ENCODE measurements around the gene RFK. TPM values are rescaled to one million over a fixed set of nuclear protein-coding genes. Genes with fewer than 3 reads are reported as not detected.

The RFK gene
- total RNA-seq, 4 donors from 2014 or later = 27.5 to 92.0 (median 57.5) TPM

GRCh38 chr9:76359766-76360165 is 34.5 kb downstream of the RFK start:
- 88 to 89% methylated on average over 2 of the region's 2 CpGs for WGBS, 2 donors (ENCODE audit: low coverage in 1 of 2)
- TF ChIP-seq EP300 (IDR thresholded peaks at IDR 0.05; ENCODE audit: low read depth) (no peak), POLR2A (IDR thresholded peaks at IDR 0.05) (no peak), POLR2AphosphoS5 (IDR thresholded peaks at IDR 0.05) (no peak)
- TF ChIP-seq, protein P1, sequence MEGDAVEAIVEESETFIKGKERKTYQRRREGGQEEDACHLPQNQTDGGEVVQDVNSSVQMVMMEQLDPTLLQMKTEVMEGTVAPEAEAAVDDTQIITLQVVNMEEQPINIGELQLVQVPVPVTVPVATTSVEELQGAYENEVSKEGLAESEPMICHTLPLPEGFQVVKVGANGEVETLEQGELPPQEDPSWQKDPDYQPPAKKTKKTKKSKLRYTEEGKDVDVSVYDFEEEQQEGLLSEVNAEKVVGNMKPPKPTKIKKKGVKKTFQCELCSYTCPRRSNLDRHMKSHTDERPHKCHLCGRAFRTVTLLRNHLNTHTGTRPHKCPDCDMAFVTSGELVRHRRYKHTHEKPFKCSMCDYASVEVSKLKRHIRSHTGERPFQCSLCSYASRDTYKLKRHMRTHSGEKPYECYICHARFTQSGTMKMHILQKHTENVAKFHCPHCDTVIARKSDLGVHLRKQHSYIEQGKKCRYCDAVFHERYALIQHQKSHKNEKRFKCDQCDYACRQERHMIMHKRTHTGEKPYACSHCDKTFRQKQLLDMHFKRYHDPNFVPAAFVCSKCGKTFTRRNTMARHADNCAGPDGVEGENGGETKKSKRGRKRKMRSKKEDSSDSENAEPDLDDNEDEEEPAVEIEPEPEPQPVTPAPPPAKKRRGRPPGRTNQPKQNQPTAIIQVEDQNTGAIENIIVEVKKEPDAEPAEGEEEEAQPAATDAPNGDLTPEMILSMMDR (IDR thresholded peaks at IDR 0.05) = no peak
- no peaks in the 10 kb centered on the region for H3K27me3 ChIP-seq
- H3K4me1 ChIP-seq = peaks cover 0 to 15% (median 4%) of the 10 kb centered on the region in 4 donors
- in situ Hi-C loops (cut with MboI; ENCODE audit: low pct_ligation_motif_present in 1 of 4, low pct_unique_long_range_greater_than_20kb in 1 of 4, low sequenced_read_pairs in 3 of 4) = no loop called here
- H3K27ac ChIP-seq = no peak overlapping the region
- H3K9me3 ChIP-seq = no peaks in the 10 kb centered on the region
- H3K4me3 ChIP-seq = no peak overlapping the region
- no peaks in the 10 kb centered on the region for H3K36me3 ChIP-seq
- DNase-seq = no peak
- intact Hi-C loops (cut with DNase I; ENCODE audit: low total_unique reads) = no loop called here

- TF ChIP-seq POLR2A (IDR thresholded peaks at IDR 0.05) (no peak), EP300 (IDR thresholded peaks at IDR 0.05; ENCODE audit: low read depth) (no peak), POLR2AphosphoS5 (IDR thresholded peaks at IDR 0.05) (no peak)
- TF ChIP-seq, protein P1 (IDR thresholded peaks at IDR 0.05) = no peak
- Histone ChIP-seq H3K4me3 (no peak overlapping the region), H3K4me1 (peaks cover 0 to 15% (median 4%) of the 10 kb centered on the region in 4 donors), H3K36me3 (no peaks in the 10 kb centered on the region), H3K27me3 (no peaks in the 10 kb centered on the region), H3K9me3 (no peaks in the 10 kb centered on the region), H3K27ac (no peak overlapping the region)
- intact Hi-C loops (cut with DNase I; ENCODE audit: low total_unique reads) = no loop called here
- no peak for DNase-seq
- WGBS, 2 donors (ENCODE audit: low coverage in 1 of 2) = 88 to 100% methylated on average over 4 of the region's 4 CpGs
- in situ Hi-C loops (cut with MboI; ENCODE audit: low pct_ligation_motif_present in 1 of 4, low pct_unique_long_range_greater_than_20kb in 1 of 4, low sequenced_read_pairs in 3 of 4) = no loop called here
These were observed 34.9 kb downstream of the RFK start for GRCh38 chr9:76359365-76359764.

GRCh38 chr9:76358628-76359280 is 35.5 kb downstream of the RFK start:
- no peak for DNase-seq
- 75 to 90% methylated on average over 1 to 10 of the region's 10 CpGs for WGBS, 2 donors (ENCODE audit: low coverage in 1 of 2)
- Histone ChIP-seq H3K36me3 (no peaks in the 10 kb centered on the region), H3K4me3 (no peak overlapping the region), H3K9me3 (no peaks in the 10 kb centered on the region), H3K4me1 (peaks cover 0 to 15% (median 4%) of the 10 kb centered on the region in 4 donors), H3K27me3 (no peaks in the 10 kb centered on the region), H3K27ac (no peak overlapping the region)
- in situ Hi-C loops (cut with MboI; ENCODE audit: low pct_ligation_motif_present in 1 of 4, low pct_unique_long_range_greater_than_20kb in 1 of 4, low sequenced_read_pairs in 3 of 4) (no loop called here), intact Hi-C loops (cut with DNase I; ENCODE audit: low total_unique reads) (no loop called here)
- no peak for TF ChIP-seq POLR2AphosphoS5 (IDR thresholded peaks at IDR 0.05)
- TF ChIP-seq, protein P1 (IDR thresholded peaks at IDR 0.05) = no peak
- TF ChIP-seq EP300 (IDR thresholded peaks at IDR 0.05; ENCODE audit: low read depth) = no peak
- TF ChIP-seq POLR2A (IDR thresholded peaks at IDR 0.05) = no peak

- Histone ChIP-seq H3K9me3 (no peaks in the 10 kb centered on the region), H3K4me3 (no peak overlapping the region), H3K27me3 (no peaks in the 10 kb centered on the region), H3K4me1 (peaks cover 0 to 7% (median 2%) of the 10 kb centered on the region in 4 donors), H3K27ac (no peak overlapping the region), H3K36me3 (no peaks in the 10 kb centered on the region)
- DNase-seq = no peak
- intact Hi-C loops (cut with DNase I; ENCODE audit: low total_unique reads) (no loop called here), in situ Hi-C loops (cut with MboI; ENCODE audit: low pct_ligation_motif_present in 1 of 4, low pct_unique_long_range_greater_than_20kb in 1 of 4, low sequenced_read_pairs in 3 of 4) (no loop called here)
- WGBS, 2 donors (ENCODE audit: low coverage in 1 of 2) = 80 to 91% methylated on average over 1 of the region's 1 CpG
- TF ChIP-seq, protein P1 (IDR thresholded peaks at IDR 0.05) = no peak
- TF ChIP-seq EP300 (IDR thresholded peaks at IDR 0.05; ENCODE audit: low read depth) = no peak
- TF ChIP-seq POLR2AphosphoS5 (IDR thresholded peaks at IDR 0.05) = no peak
- TF ChIP-seq POLR2A (IDR thresholded peaks at IDR 0.05) = no peak
These were observed 36.7 kb downstream of the RFK start for GRCh38 chr9:76357555-76357954.

Measured in transverse colon (tissue), 4 donors.